Measurements from ENCODE around the gene NR2F6.

Gene NR2F6

GRCh38 chr19:17213334-17213733 lies 32.4 kb downstream of the NR2F6 start:
- Histone ChIP-seq H3K36me3 (ENCODE audit: control insufficient read depth, insufficient read depth, low read length) (no peaks in the 10 kb centered on the region), H3K27ac (no peak overlapping the region)
- TF ChIP-seq CTCF (IDR thresholded peaks at IDR 0.05), result no peak

GRCh38 chr19:17211547-17212446 lies 33.9 kb downstream of the NR2F6 start:
- no peak overlapping the region for H3K4me2 ChIP-seq (ENCODE audit: low read length)
- no peaks in the 10 kb centered on the region for H3K36me3 ChIP-seq (ENCODE audit: control insufficient read depth, insufficient read depth, low read length)
- H3K9ac ChIP-seq, result no peak overlapping the region
- H3K27me3 ChIP-seq (ENCODE audit: control insufficient read depth, insufficient read depth, low read length), result no peaks in the 10 kb centered on the region
- H3K4me1 ChIP-seq, result peaks cover 8% of the 10 kb centered on the region
- no peak overlapping the region for H2AFZ ChIP-seq
- H3K79me2 ChIP-seq, result no peaks in the 10 kb centered on the region
- no peaks in the 10 kb centered on the region for H3K9me3 ChIP-seq (ENCODE audit: control insufficient read depth, low read length)
- no peak overlapping the region for H3K4me3 ChIP-seq (ENCODE audit: low read depth, low read length)
- no peak for TF ChIP-seq CTCF (IDR thresholded peaks at IDR 0.05)
- no peak overlapping the region for H3K27ac ChIP-seq

More at GRCh38 chr19:17213334-17213733, 32.4 kb downstream of the NR2F6 start:
- H3K4me2 ChIP-seq (ENCODE audit: low read length), result no peak overlapping the region
- H3K9me3 ChIP-seq (ENCODE audit: control insufficient read depth, low read length), result no peaks in the 10 kb centered on the region
- peaks cover 8% of the 10 kb centered on the region for H3K4me1 ChIP-seq
- H3K9ac ChIP-seq, result no peak overlapping the region
- no peaks in the 10 kb centered on the region for H3K79me2 ChIP-seq
- no peak overlapping the region for H3K4me3 ChIP-seq (ENCODE audit: low read depth, low read length)
- H3K27me3 ChIP-seq (ENCODE audit: control insufficient read depth, insufficient read depth, low read length), result no peaks in the 10 kb centered on the region
- no peak overlapping the region for H2AFZ ChIP-seq

GRCh38 chr19:17210296-17210695 lies 35.4 kb downstream of the NR2F6 start:
- Histone ChIP-seq H3K36me3 (ENCODE audit: control insufficient read depth, insufficient read depth, low read length) (no peaks in the 10 kb centered on the region), H3K4me3 (ENCODE audit: low read depth, low read length) (no peak overlapping the region), H3K4me1 (peaks cover 3% of the 10 kb centered on the region), H2AFZ (no peak overlapping the region), H3K27ac (no peak overlapping the region), H3K4me2 (ENCODE audit: low read length) (no peak overlapping the region), H3K79me2 (no peaks in the 10 kb centered on the region), H3K27me3 (ENCODE audit: control insufficient read depth, insufficient read depth, low read length) (no peaks in the 10 kb centered on the region), H3K9ac (no peak overlapping the region), H3K9me3 (ENCODE audit: control insufficient read depth, low read length) (no peaks in the 10 kb centered on the region)
- no peak for TF ChIP-seq CTCF (IDR thresholded peaks at IDR 0.05)

- no peak for TF ChIP-seq CTCF (IDR thresholded peaks at IDR 0.05)
- no peak overlapping the region for H2AFZ ChIP-seq
- no peak overlapping the region for H3K9ac ChIP-seq
- no peaks in the 10 kb centered on the region for H3K27me3 ChIP-seq (ENCODE audit: control insufficient read depth, insufficient read depth, low read length)
- H3K36me3 ChIP-seq (ENCODE audit: control insufficient read depth, insufficient read depth, low read length), result no peaks in the 10 kb centered on the region
- H3K4me1 ChIP-seq, result no peaks in the 10 kb centered on the region
- no peak overlapping the region for H3K4me2 ChIP-seq (ENCODE audit: low read length)
- H3K4me3 ChIP-seq (ENCODE audit: low read depth, low read length), result no peak overlapping the region
- H3K79me2 ChIP-seq, result no peaks in the 10 kb centered on the region
- H3K9me3 ChIP-seq (ENCODE audit: control insufficient read depth, low read length), result no peaks in the 10 kb centered on the region
- no peak overlapping the region for H3K27ac ChIP-seq
These were observed 36.3 kb downstream of the NR2F6 start for GRCh38 chr19:17209126-17210036.
